ENCODE results near the gene KCNN3. TPM values are rescaled to one million over a fixed set of nuclear protein-coding genes. Genes with fewer than 3 reads are reported as not detected.

KCNN3 gene
- total and polyA plus RNA-seq, 2 of the 13 experiments (the other 11 are each of a cell fraction or from before 2014, with no cell fraction given) = not detected

DNA sequence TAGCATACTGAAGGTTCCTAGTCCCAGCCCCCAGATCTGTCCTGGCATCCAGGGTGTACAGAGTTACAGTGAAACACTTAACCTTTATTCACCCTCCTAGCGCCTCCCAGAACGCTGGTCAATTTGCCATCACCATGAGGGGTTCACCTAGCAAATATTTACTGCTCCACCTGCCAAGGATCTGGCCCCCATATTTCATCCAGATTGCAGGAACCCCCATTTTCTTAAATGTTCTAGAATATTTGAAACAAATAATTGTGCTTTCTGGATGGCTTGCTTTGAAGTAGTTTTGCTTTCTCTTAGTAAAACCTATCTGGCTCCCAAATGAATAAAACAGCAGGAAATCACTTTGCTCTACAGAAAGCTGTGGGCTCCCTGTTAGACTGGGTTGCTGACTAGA, 37.7 kb downstream of the KCNN3 start:
- in situ Hi-C loops (cut with HindIII; ENCODE audit: extremely low pct_ligation_motif_present, low pct_unique_long_range_greater_than_20kb) = no loop called here

More for the DNA sequence above, 37.7 kb downstream of the KCNN3 start:
- TF ChIP-seq ZNF598 (CRISPR knock-in tag; IDR thresholded peaks at IDR 0.05; ENCODE audit: borderline replicate concordance) (no peak), BRD4 (CRISPR knock-in tag; IDR thresholded peaks at IDR 0.05) (no peak), ZNF124 (CRISPR knock-in tag; IDR thresholded peaks at IDR 0.05) (no peak), CCDC6 (CRISPR knock-in tag; IDR thresholded peaks at IDR 0.05) (no peak), NR2F1 (CRISPR knock-in tag; IDR thresholded peaks at IDR 0.05) (no peak), ZNF24 (IDR thresholded peaks at IDR 0.05) (no peak), REL (CRISPR knock-in tag; conservative IDR thresholded peaks at IDR 0.05) (no peak), ZNF788 (CRISPR knock-in tag; IDR thresholded peaks at IDR 0.05; ENCODE audit: borderline replicate concordance) (no peak), HHEX (CRISPR knock-in tag; IDR thresholded peaks at IDR 0.05) (no peak), ATF7 (IDR thresholded peaks at IDR 0.05) (no peak), ATF7 (CRISPR knock-in tag; IDR thresholded peaks at IDR 0.05) (no peak), NR3C1 (CRISPR knock-in tag; IDR thresholded peaks at IDR 0.05) (no peak), SOX6 (IDR thresholded peaks at IDR 0.05) (no peak), SOX6 (CRISPR knock-in tag; IDR thresholded peaks at IDR 0.05) (no peak), ZNF713 (CRISPR knock-in tag; IDR thresholded peaks at IDR 0.05) (no peak)
- TF ChIP-seq, protein P1, sequence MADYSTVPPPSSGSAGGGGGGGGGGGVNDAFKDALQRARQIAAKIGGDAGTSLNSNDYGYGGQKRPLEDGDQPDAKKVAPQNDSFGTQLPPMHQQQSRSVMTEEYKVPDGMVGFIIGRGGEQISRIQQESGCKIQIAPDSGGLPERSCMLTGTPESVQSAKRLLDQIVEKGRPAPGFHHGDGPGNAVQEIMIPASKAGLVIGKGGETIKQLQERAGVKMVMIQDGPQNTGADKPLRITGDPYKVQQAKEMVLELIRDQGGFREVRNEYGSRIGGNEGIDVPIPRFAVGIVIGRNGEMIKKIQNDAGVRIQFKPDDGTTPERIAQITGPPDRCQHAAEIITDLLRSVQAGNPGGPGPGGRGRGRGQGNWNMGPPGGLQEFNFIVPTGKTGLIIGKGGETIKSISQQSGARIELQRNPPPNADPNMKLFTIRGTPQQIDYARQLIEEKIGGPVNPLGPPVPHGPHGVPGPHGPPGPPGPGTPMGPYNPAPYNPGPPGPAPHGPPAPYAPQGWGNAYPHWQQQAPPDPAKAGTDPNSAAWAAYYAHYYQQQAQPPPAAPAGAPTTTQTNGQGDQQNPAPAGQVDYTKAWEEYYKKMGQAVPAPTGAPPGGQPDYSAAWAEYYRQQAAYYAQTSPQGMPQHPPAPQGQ (CRISPR knock-in tag; IDR thresholded peaks at IDR 0.05; ENCODE audit: borderline replicate concordance) = no peak
- TF ChIP-seq, protein P2, sequence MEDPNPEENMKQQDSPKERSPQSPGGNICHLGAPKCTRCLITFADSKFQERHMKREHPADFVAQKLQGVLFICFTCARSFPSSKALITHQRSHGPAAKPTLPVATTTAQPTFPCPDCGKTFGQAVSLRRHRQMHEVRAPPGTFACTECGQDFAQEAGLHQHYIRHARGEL (CRISPR knock-in tag; IDR thresholded peaks at IDR 0.05) = no peak
- TF ChIP-seq, protein P3, sequence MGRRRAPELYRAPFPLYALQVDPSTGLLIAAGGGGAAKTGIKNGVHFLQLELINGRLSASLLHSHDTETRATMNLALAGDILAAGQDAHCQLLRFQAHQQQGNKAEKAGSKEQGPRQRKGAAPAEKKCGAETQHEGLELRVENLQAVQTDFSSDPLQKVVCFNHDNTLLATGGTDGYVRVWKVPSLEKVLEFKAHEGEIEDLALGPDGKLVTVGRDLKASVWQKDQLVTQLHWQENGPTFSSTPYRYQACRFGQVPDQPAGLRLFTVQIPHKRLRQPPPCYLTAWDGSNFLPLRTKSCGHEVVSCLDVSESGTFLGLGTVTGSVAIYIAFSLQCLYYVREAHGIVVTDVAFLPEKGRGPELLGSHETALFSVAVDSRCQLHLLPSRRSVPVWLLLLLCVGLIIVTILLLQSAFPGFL (CRISPR knock-in tag; IDR thresholded peaks at IDR 0.05) = no peak
- intact Hi-C loops (cut with micrococcal nuclease; ENCODE audit: unreplicated experiment) = no loop called here
- Histone ChIP-seq H4K20me1 (ENCODE audit: insufficient read depth, low read length) (no peaks in the 10 kb centered on the region), H3K9ac (ENCODE audit: insufficient read depth, low read depth, low read length) (no peak overlapping the region), H3K4me1 (ENCODE audit: insufficient read depth, low read length) (no peaks in the 10 kb centered on the region), H3K4me3 (replicated peaks in 1 of 3; ENCODE audit: insufficient read depth in 1 of 3, low read depth in 2 of 3, low read length in 3 of 3) (no peak overlapping the region), H3K36me3 (replicated peaks in 1 of 2; ENCODE audit: control insufficient read depth in 1 of 2, insufficient read depth in 2 of 2, low read length in 2 of 2) (no peaks in the 10 kb centered on the region), H3K79me2 (ENCODE audit: insufficient read depth, low read length) (no peaks in the 10 kb centered on the region), H3K27me3 (ENCODE audit: control insufficient read depth in 1 of 2, insufficient read depth in 2 of 2, low read length in 2 of 2) (peaks cover 3 to 64% of the 10 kb centered on the region in 2 experiments; a peak in 4 of 5 replicates), H3K4me2 (ENCODE audit: low read depth, low read length) (no peak overlapping the region), H3K27ac (ENCODE audit: extremely low read length, insufficient read depth, low read length) (no peak overlapping the region), H2AFZ (ENCODE audit: low read length) (no peak overlapping the region), H3K9me3 (ENCODE audit: low read length) (no peaks in the 10 kb centered on the region)
- CTCF ChIA-PET (ENCODE audit: low intra/inter-chr PET ratio, low total read pairs) = no interaction called here
- FAIRE-seq (no peak), ATAC-seq (no peak), DNase-seq (ENCODE audit: low spot score) (no peak)
- POLR2A ChIA-PET = no interaction called here
- no TSS peak for BruUV-seq (replicated peaks)
- 23% methylated on average over 2 of the region's 2 CpGs for WGBS (ENCODE audit: low lambda C conversion rate)

All from HepG2 (cell line).